Mesothelial cell of epicardium (in vitro differentiated cells): ENCODE measurements around the gene CNTN6. TPM values are rescaled to one million over a fixed set of nuclear protein-coding genes. Genes with fewer than 3 reads are reported as not detected.

Experiments used
- DNase-seq, 2 experiments: peaks; one replicate each; pipeline ENCODE4 v3.0.0; 2021; ENCODE audit warnings: low spot score in 2 of 2; ENCODE audit not compliant: unreplicated experiment in 2 of 2
- H3K27ac Mint-ChIP-seq: 2 replicates; pipeline ENCODE4 v1.8.0; 2021; ENCODE audit warnings: mixed read lengths
- H3K27me3 Mint-ChIP-seq: 2 replicates; pipeline ENCODE4 v1.8.0; 2021; ENCODE audit warnings: low read depth, mixed read lengths
- H3K36me3 Mint-ChIP-seq: 2 replicates; pipeline ENCODE4 v1.8.0; 2021; ENCODE audit warnings: mixed read lengths
- H3K4me1 Mint-ChIP-seq: 2 replicates; pipeline ENCODE4 v1.8.0; 2021; ENCODE audit warnings: mixed read lengths
- H3K4me3 Mint-ChIP-seq: 2 replicates; pipeline ENCODE4 v1.8.0; 2021; ENCODE audit warnings: mild to moderate bottlenecking, moderate library complexity, mixed read lengths
- H3K9me3 Mint-ChIP-seq: 2 replicates; pipeline ENCODE4 v1.8.0; 2021; ENCODE audit warnings: mixed read lengths
- total RNA-seq: library from RNA; stranded (reverse); gene quantifications from 3 replicates; pipeline ENCODE4 v1.2.1, GENCODE V29; 2021
- TF ChIP-seq, protein P1 (sequence below): fragments of 200-600 bp; sonication (generic); IDR thresholded peaks from one replicate; pipeline ENCODE4 v1.5.0; 2021; ENCODE audit warnings: antibody characterized with exemption; ENCODE audit not compliant: unreplicated experiment

CNTN6 gene
- total RNA-seq, 1 donor from 2014 or later = 15.4 TPM

DNA sequence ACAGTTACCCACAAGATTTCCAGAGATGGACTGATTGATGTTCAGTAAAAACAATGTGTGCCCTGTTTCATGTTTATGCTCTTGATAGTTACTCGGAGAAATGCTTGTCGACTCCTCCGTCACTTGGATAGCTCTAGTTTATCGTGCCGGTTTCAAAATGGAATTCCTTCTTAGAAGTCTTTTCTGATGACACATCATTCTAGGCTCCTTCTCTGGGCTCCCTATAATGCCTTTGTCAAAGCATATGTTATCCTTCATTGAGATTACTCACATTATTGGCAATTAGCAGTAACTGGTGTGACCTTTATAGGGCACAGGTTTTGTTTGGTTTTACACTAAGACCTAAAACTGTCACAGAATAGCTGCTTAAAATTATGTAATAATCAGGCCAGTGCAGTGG is 201.8 kb downstream of the CNTN6 start:
- no peak overlapping the region for H3K4me3 Mint-ChIP-seq
- DNase-seq = no peak
- H3K27ac Mint-ChIP-seq = no peak overlapping the region
- no peaks in the 10 kb centered on the region for H3K27me3 Mint-ChIP-seq
- TF ChIP-seq, protein P1, sequence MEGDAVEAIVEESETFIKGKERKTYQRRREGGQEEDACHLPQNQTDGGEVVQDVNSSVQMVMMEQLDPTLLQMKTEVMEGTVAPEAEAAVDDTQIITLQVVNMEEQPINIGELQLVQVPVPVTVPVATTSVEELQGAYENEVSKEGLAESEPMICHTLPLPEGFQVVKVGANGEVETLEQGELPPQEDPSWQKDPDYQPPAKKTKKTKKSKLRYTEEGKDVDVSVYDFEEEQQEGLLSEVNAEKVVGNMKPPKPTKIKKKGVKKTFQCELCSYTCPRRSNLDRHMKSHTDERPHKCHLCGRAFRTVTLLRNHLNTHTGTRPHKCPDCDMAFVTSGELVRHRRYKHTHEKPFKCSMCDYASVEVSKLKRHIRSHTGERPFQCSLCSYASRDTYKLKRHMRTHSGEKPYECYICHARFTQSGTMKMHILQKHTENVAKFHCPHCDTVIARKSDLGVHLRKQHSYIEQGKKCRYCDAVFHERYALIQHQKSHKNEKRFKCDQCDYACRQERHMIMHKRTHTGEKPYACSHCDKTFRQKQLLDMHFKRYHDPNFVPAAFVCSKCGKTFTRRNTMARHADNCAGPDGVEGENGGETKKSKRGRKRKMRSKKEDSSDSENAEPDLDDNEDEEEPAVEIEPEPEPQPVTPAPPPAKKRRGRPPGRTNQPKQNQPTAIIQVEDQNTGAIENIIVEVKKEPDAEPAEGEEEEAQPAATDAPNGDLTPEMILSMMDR = no peak
- H3K9me3 Mint-ChIP-seq = peaks cover 5% of the 10 kb centered on the region
- peaks cover 3% of the 10 kb centered on the region for H3K36me3 Mint-ChIP-seq
- peaks cover 17% of the 10 kb centered on the region for H3K4me1 Mint-ChIP-seq

DNA sequence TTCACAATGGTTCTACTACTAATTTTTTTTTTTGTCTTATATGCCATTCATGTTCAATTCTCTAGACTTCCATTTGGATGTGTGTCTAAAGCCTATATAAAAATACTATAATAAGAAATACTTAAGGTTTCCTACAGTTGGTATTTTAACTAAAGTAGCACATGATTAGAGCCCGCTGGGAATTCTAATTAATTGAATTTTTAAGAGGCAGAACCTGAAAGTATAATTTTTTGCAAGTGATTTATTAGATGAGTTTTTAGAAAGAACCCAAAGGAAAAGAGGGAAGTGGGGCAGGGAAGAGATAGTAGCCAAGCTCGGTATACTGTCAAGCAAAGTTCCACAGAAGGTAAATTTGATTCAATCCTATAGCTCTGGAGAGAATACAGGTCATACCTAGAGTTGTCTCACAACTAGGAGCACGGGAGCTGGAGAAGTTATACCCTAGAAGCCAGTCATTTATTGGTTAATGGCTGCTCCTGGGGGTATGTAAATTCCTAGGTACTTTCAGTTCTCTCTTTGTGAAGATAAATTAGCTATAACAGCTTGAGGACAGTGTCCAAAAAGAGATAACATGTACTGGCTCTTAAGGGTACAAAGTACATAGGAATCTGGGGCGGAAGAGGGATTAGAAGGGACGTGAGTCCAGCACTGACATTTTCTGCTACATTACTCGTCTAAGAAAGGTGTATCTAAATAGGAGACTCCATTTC is 225.6 kb downstream of the CNTN6 start:
- Mint-ChIP-seq H3K9me3 (no peaks in the 10 kb centered on the region), H3K4me3 (no peak overlapping the region), H3K27ac (no peak overlapping the region), H3K36me3 (no peaks in the 10 kb centered on the region), H3K4me1 (peaks cover 7% of the 10 kb centered on the region), H3K27me3 (no peaks in the 10 kb centered on the region)
- DNase-seq = no peak
- TF ChIP-seq, protein P1 = no peak

DNA sequence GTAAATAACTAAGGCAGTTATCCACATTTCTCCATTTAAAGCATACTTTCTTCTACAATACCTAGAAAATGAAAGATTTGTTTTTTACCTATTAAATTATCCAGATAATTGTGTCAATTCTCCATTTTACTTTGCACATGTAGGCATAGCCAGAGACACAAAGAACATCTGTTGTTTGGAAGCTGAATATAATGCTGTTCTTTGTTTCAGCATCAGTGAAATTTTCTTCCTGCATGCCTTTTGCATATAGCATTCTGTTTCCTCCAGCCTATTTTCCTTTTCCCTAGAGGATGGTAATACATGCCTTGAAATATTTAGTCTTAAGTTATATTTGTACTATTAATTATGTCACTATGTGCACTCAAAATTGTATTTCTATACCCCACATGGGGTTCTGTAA is 233.7 kb downstream of the CNTN6 start:
- no peak for DNase-seq
- Mint-ChIP-seq H3K27me3 (no peaks in the 10 kb centered on the region), H3K9me3 (peaks cover 5% of the 10 kb centered on the region), H3K4me1 (peaks cover 8% of the 10 kb centered on the region), H3K4me3 (no peak overlapping the region), H3K27ac (no peak overlapping the region), H3K36me3 (no peaks in the 10 kb centered on the region)
- TF ChIP-seq, protein P1 = no peak

DNA sequence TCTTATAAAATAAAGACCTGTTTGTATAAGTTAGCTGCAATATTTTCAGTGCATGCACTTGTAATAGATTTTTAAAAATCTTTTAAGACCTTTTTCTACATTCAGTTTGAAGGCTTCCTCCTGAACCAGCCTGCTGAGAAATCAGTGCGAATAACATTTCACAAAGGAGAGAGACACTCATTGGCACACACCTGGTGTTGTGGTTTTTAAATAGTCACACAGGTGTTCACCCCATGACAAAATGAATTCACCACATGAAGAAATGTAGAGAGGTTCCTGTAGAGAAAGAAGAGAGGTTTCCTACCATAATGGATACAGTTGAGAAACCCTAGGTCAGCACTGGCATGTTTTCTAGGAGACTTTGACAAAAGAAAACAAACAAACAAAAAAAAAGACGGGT is 237.3 kb downstream of the CNTN6 start:
- H3K4me3 Mint-ChIP-seq = no peak overlapping the region
- peaks cover 15% of the 10 kb centered on the region for H3K4me1 Mint-ChIP-seq
- TF ChIP-seq, protein P1 = no peak
- H3K36me3 Mint-ChIP-seq = no peaks in the 10 kb centered on the region
- H3K27me3 Mint-ChIP-seq = no peaks in the 10 kb centered on the region
- DNase-seq = no peak
- no peak overlapping the region for H3K27ac Mint-ChIP-seq
- peaks cover 5% of the 10 kb centered on the region for H3K9me3 Mint-ChIP-seq

DNA sequence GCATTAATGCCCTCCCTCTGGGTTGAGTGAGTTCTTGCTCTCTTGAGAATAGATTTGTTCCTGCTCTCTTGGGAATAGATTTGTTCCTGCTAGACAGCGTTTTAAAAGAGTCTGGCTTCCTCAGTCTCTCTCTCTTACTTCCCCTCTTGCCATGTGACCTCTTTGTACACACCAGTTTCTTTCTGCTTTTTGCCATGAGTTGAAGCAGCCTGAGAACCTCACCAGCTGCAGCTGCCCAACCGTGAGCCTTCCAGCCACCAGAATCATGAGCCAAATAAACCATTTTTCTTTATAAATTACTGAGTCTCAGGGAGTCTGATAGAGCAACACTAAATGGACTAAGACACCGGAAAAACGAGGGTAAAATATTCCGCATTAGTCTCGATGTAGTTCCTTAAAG is 253.6 kb downstream of the CNTN6 start:
- Mint-ChIP-seq H3K9me3 (peaks cover 3% of the 10 kb centered on the region), H3K27ac (no peak overlapping the region), H3K4me3 (no peak overlapping the region), H3K27me3 (peaks cover 3% of the 10 kb centered on the region), H3K4me1 (no peaks in the 10 kb centered on the region), H3K36me3 (peaks cover 3% of the 10 kb centered on the region)
- DNase-seq = no peak
- TF ChIP-seq, protein P1 = no peak
